ENCODE results near the gene SYNGR2.

DNA sequence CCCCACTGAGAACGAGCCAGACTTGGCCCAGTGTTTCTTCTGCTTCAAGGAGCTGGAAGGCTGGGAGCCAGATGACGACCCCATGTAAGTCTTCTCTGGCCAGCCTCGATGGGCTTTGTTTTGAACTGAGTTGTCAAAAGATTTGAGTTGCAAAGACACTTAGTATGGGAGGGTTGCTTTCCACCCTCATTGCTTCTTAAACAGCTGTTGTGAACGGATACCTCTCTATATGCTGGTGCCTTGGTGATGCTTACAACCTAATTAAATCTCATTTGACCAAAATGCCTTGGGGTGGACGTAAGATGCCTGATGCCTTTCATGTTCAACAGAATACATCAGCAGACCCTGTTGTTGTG is 46.3 kb downstream of the SYNGR2 start:
- TF ChIP-seq BHLHE40 (IDR thresholded peaks at IDR 0.05; ENCODE audit: borderline replicate concordance) (no peak), FOXA1 (IDR thresholded peaks at IDR 0.05) (no peak)

Data from HEK293T (cell line).